NCI-H146 treated with DMSO at 0.1 percent for 48 hours (cell line): ENCODE data around the gene DSC1.

Source experiments
- DNase-seq: peaks from one replicate; lab custom pipeline; 2025; ENCODE audit not compliant: unreplicated experiment; lab: John Stamatoyannopoulos, UW

Gene DSC1

DNA sequence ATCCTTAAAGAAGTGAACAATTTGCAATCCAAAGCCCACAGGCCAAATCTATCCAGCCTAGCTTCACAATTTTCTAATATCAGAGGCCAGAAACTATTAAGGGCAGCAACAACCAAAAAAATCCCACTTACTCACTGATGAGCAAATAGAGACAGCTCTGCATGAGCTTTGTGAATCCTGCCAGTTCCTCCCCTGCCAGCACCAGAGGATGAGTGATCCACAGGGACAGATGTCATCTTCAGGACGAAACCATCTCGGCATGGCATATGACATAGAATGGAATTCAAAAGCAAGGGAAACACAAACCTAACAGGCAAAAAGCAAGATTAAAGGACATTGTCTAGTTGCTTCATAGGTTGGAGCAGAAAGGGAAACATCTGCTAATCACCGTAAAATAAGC is 58.2 kb downstream of the DSC1 start:
- no peak for DNase-seq

DNA sequence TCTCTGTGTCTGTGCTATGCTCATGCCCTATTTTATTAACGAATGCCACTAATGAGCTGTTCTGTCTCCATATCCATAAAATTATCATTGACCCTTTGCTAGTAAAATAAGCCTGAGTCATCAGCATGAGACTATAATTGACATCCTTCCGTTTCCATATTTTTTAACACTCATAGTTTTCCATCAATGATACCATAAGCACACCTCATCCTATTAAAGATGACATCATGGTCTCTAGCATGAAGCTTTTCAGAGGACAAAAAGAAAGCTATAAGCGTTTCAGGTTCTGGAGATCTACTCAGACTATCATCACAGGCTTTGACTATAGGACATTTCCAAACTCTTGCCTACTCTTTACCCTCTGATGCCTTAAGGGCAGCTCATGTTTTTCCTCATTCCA is 59.2 kb downstream of the DSC1 start:
- DNase-seq = no peak

GRCh38 chr18:31102941-31103340 is 59.7 kb downstream of the DSC1 start:
- no peak for DNase-seq

DNA sequence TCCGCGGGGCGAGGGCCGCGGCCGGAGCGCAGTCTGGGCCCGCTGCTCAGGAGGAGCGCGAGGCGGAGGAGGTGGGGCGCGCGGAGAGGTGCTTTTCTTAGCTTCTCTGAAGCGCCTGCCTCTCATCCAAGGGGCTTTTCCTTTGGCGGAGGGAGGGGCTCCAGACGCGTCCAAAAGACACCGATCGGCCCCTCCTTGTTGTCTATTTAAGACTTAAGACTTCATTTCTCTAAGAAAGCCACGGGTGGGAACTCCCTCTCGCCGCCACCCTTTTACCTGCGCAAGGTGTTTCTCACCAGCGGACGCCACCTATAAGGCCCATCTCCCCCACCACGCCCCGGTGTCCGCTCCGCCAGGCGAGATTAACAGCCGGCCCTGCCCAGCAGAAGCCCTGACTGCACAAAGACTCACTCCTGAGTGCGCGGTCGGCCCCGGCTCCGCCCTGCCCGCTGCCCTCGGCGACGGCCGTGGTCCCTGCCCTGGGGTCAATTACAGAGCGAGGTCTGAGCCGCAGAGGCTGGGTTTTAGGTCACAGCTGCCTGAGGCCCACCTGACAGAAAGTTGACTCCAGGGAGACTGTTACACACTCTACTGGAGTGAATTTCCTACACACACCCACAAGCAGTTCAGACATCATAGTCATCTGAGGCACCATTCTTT is 60.5 kb downstream of the DSC1 start, which contains the start of gene DSC2:
TSS of gene DSC2 (minus strand) at position 397 of the 660 bp plus-strand sequence. CDS start 450 bp downstream, outside the sequence.
- no peak for DNase-seq

GRCh38 chr18:31101183-31102024 is 61.3 kb downstream of the DSC1 start:
- DNase-seq = no peak

DNA sequence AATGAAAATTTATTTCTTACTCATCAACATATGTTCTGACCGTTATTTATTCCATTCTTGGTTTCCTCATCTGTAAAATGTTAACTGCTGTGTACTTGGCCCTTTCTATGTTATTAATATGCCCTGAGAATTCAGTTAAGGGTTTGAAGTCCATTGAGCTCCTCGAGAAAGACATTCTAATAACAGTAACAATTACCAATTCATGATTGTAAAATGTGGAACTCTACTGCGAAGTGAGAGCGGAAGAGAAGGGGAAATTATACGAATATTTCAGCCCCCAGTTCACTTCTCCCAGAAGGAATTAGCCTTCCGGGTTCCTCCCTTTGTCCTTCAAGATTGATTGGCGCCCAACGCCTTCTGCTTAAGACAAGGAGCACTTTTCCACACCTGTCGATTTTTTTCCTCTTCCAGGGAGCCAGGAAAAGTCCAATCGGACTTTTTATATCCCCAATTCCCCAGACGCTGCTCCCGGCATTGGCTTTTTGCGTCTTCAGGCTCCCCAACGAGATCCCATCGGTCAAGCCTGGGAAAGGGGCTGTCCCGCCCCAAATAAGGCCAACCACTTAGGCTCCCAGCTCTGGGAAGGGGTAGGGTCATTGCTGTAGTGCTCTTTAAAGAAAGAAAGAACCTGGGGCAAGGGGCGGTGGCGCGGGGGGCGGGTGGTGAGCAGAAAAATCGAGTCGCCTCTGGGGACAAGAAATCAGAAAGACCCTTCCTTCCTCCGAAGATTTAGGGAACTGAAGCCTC is 62.0 kb downstream of the DSC1 start:
- no peak for DNase-seq

DNA sequence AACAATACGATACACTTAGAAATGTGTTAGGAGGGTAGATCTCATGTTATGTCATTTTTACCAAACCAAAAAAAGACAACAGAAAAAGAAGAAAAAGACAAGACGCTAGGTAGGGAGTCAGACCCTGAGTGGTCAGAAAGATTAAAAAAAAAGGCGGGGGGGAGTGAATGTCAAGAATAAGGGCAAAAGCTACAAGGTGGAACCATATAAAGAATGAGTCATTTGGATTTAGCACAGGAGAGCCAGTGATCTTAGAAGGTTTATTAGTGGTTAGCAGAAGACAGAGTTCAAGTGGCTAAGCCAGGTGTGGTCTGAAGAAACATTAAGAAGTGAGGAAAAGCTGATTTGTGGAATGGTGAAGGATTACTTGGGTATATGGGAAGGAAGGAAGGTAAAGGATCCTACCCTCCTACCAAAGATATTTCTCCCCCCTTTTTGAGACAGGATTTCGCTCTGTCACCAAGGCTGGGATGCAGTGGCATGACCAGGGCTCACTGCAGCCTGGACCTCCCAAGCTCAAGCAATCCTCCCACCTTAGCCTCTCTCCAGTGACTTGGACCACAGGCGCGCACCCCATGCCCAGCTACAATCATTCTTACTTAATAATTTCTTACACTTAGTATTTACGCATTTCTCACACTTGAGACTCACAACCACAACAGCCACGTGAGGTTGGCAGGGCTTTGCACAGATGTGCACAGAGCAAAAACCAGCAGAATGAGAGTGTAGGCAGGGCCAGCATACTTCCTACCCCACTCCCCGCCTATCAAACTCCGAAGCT is 63.0 kb downstream of the DSC1 start:
- no peak for DNase-seq

GRCh38 chr18:31098878-31099277 is 63.8 kb downstream of the DSC1 start:
- DNase-seq = no peak

DNA sequence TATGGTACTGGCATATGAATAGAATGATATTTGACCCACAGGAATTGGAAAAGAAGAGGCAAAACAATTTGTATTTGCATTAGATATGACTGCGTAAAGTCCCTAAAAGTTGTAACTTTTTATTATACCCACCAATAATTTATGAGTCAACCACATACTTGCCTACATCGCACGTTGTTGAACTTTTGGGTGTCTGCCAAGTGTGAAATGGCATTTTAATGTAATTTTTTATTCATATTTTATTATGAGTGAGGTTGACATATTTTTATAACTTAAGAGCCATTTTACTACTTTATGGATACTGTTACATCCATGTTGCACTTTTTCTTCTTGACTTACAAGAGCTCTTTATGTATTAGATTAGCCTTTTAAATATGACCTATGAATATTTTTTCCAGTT is 65.0 kb downstream of the DSC1 start:
- no peak for DNase-seq

- DNase-seq = no peak
These were observed 68.8 kb downstream of the DSC1 start for GRCh38 chr18:31093880-31094279.

GRCh38 chr18:31093294-31093693 is 69.4 kb downstream of the DSC1 start:
- DNase-seq = no peak

DNA sequence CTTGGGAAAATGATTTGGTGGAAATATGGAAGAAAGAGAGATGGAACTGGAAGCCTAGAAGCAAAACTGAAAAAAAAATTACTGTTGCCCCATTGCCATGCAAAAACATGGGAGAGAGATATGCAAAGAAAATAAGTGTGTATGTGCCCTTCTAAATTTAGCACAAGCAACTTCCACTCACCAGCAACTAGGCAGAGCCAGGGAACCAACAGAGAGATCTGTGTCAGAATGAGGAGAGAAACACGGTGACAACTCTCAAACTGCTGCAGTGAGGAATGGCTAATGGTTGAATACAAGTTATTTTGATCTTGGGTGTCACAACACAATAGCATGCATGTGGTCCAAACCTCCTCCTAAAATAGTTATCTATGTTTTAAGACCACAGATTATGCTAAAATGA is 71.3 kb downstream of the DSC1 start:
- no peak for DNase-seq

- DNase-seq = no peak
These were observed 74.1 kb downstream of the DSC1 start for GRCh38 chr18:31088532-31088931.

- no peak for DNase-seq
These were observed 82.7 kb downstream of the DSC1 start for GRCh38 chr18:31079973-31080372.
